GM10266 (cell line): Measurements from ENCODE around the gene TLK2.

ENCODE experiments used
- DNase-seq: peaks from one replicate; pipeline ENCODE4 v3.0.0; 2012; ENCODE audit errors: extremely low spot score
- TF ChIP-seq, protein P1 (sequence below): IDR thresholded peaks from 2 replicates; pipeline ENCODE4 v1.5.1; 2012; ENCODE audit warnings: mild to moderate bottlenecking, low read depth; ENCODE audit not compliant: control insufficient read depth, insufficient read depth; ENCODE audit errors: missing control alignments

The TLK2 gene

GRCh38 chr17:62628831-62629555, 150.4 kb downstream of the TLK2 start:
- TF ChIP-seq, protein P1, sequence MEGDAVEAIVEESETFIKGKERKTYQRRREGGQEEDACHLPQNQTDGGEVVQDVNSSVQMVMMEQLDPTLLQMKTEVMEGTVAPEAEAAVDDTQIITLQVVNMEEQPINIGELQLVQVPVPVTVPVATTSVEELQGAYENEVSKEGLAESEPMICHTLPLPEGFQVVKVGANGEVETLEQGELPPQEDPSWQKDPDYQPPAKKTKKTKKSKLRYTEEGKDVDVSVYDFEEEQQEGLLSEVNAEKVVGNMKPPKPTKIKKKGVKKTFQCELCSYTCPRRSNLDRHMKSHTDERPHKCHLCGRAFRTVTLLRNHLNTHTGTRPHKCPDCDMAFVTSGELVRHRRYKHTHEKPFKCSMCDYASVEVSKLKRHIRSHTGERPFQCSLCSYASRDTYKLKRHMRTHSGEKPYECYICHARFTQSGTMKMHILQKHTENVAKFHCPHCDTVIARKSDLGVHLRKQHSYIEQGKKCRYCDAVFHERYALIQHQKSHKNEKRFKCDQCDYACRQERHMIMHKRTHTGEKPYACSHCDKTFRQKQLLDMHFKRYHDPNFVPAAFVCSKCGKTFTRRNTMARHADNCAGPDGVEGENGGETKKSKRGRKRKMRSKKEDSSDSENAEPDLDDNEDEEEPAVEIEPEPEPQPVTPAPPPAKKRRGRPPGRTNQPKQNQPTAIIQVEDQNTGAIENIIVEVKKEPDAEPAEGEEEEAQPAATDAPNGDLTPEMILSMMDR = no peak
- no peak for DNase-seq

- no peak for DNase-seq
- TF ChIP-seq, protein P1 = no peak
These were observed 151.1 kb downstream of the TLK2 start for GRCh38 chr17:62629556-62630364.

- TF ChIP-seq, protein P1 = no peak
These were observed 151.9 kb downstream of the TLK2 start for GRCh38 chr17:62630365-62631085.

GRCh38 chr17:62631086-62631935, 152.7 kb downstream of the TLK2 start:
- no peak for DNase-seq
- TF ChIP-seq, protein P1 = no peak

More at GRCh38 chr17:62630365-62631085, 151.9 kb downstream of the TLK2 start:
- no peak for DNase-seq

DNA sequence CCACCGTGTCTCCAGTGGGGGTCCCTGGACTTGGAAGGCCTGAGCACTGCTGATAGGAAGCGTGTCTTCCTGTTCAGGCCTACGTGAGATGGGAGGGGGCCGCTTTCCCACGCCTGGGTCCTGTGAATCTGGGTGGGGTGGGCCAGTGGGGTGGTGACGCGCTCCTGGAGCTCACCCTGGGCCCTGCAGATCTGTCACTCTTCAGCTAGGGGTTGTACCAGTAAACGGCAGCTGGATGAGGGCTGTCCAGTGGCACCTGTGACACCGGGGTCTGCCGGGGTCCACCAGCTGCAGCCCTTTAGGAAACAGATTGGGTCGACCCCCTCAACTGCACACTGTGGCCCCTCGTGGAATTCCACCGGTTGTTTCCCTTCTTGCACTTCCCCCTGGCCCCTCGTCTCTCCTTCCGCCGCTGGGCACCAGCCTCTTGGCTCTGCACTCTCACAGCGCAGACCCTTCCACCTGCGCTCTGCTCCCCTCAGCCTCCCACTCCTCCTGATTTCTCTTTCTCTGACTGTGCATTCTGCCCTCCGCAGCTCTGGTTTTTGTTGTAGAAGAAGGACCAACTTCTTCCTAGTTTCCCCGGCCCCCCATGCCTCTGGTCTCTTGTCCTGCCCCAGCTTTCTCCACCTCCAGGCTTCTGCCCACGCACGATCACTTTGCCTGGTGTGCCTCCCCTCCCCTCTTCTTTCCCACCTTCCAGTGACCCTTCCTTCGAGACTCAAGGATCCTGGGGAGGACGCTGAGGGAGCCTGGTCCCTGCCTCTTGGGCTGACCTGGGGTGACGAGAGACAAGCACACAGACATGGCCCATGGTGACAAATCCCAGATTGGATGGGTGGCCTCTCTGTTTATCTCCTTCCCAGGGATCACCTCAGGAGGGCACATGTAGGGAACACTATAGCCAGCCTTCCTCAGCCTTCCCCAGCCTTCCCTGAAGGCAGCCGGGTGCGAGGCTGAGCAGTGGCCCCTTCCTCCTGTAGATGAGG, 153.6 kb downstream of the TLK2 start:
- TF ChIP-seq, protein P1 = no peak
- no peak for DNase-seq

GRCh38 chr17:62637809-62638208, 159.2 kb downstream of the TLK2 start:
- TF ChIP-seq, protein P1 = no peak
- DNase-seq = no peak
